ENCODE data around the gene INTS13.

DNA sequence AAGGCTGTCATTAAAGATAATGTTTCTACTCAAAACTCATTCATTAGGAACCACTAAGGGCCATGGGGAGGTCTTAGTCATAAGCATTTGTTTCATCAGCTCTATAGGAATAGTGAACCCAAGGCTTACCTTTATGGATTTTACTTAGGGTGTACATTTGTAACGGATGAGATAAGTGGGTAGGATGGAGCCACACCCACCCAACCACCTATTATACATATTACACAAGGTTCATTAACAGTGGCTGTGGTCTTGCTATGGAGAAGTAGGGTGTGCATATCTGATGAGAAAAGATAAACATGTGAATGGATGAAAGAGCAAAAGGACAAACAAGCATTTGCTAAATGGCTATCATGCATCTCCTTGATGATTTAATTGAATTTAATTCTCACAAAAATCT is 65.2 kb downstream of the INTS13 start:
- TF ChIP-seq, protein P1, sequence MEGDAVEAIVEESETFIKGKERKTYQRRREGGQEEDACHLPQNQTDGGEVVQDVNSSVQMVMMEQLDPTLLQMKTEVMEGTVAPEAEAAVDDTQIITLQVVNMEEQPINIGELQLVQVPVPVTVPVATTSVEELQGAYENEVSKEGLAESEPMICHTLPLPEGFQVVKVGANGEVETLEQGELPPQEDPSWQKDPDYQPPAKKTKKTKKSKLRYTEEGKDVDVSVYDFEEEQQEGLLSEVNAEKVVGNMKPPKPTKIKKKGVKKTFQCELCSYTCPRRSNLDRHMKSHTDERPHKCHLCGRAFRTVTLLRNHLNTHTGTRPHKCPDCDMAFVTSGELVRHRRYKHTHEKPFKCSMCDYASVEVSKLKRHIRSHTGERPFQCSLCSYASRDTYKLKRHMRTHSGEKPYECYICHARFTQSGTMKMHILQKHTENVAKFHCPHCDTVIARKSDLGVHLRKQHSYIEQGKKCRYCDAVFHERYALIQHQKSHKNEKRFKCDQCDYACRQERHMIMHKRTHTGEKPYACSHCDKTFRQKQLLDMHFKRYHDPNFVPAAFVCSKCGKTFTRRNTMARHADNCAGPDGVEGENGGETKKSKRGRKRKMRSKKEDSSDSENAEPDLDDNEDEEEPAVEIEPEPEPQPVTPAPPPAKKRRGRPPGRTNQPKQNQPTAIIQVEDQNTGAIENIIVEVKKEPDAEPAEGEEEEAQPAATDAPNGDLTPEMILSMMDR (conservative IDR thresholded peaks at IDR 0.05; ENCODE audit: low read depth, low read length) = no peak
- no peak for TF ChIP-seq RFX5 (IDR thresholded peaks at IDR 0.05; ENCODE audit: low read depth, low read length)
- TF ChIP-seq MXI1 (IDR thresholded peaks at IDR 0.05; ENCODE audit: borderline replicate concordance, low read depth, low read length) = no peak
- no peak for TF ChIP-seq POLR2A (IDR thresholded peaks at IDR 0.05; ENCODE audit: low read depth, low read length)
- TF ChIP-seq USF2 (IDR thresholded peaks at IDR 0.05; ENCODE audit: low read depth, low read length) = no peak
- TF ChIP-seq NFE2L2 (IDR thresholded peaks at IDR 0.05; ENCODE audit: low read depth, low read length) = no peak
- TF ChIP-seq RAD21 (IDR thresholded peaks at IDR 0.05; ENCODE audit: low read length) = no peak

All from IMR-90 (cell line).